GM19351 (cell line): ENCODE results near the gene CD81.
A peak's percentile ranks its signal among the peaks of the same experiment; 100 is the strongest.

Experiments used
- ATAC-seq: cut with Tn5 transposase; IDR thresholded peaks from one replicate; pipeline ENCODE4 v1.9.1; 2021; ENCODE audit warnings: mild to moderate bottlenecking, moderate library complexity; ENCODE audit not compliant: unreplicated experiment

Gene CD81

GRCh38 chr11:2417856-2418692 lies 41.0 kb downstream of the CD81 start:
- no peak for ATAC-seq

GRCh38 chr11:2418693-2419360 lies 41.7 kb downstream of the CD81 start:
- no peak for ATAC-seq

- no peak for ATAC-seq
Measured at GRCh38 chr11:2419638-2420501, 42.8 kb downstream of the CD81 start.

- peak; percentile 84 for ATAC-seq
Measured at GRCh38 chr11:2420502-2421225, 43.6 kb downstream of the CD81 start.

GRCh38 chr11:2421226-2421994 lies 44.3 kb downstream of the CD81 start:
- ATAC-seq: no peak

- no peak for ATAC-seq
Measured at GRCh38 chr11:2421996-2422395, 44.9 kb downstream of the CD81 start.

- ATAC-seq: no peak
Measured at GRCh38 chr11:2422461-2423156, 45.5 kb downstream of the CD81 start.

- ATAC-seq: no peak
Measured at GRCh38 chr11:2423157-2424025, 46.3 kb downstream of the CD81 start.

- ATAC-seq: no peak
Measured at GRCh38 chr11:2424811-2425495, 47.8 kb downstream of the CD81 start.

GRCh38 chr11:2425506-2425905 lies 48.4 kb downstream of the CD81 start:
- ATAC-seq: no peak

GRCh38 chr11:2426221-2426620 lies 49.1 kb downstream of the CD81 start:
- no peak for ATAC-seq

- ATAC-seq: no peak
Measured at GRCh38 chr11:2426826-2427521, 49.9 kb downstream of the CD81 start.

GRCh38 chr11:2427721-2428321 lies 50.7 kb downstream of the CD81 start:
- no peak for ATAC-seq

GRCh38 chr11:2428322-2428795 lies 51.2 kb downstream of the CD81 start:
- ATAC-seq: no peak

GRCh38 chr11:2431395-2431794 lies 54.3 kb downstream of the CD81 start:
- ATAC-seq: no peak

GRCh38 chr11:2432171-2432621 lies 55.1 kb downstream of the CD81 start:
- no peak for ATAC-seq

- no peak for ATAC-seq
Measured at GRCh38 chr11:2432628-2433071, 55.5 kb downstream of the CD81 start.
